ENCODE data around the gene FZD10. TPM values are rescaled to one million over a fixed set of nuclear protein-coding genes. Genes with fewer than 3 reads are reported as not detected.

The FZD10 gene
- total and polyA plus RNA-seq, 2 of the 8 experiments (the other 6 are each of a cell fraction or from before 2014, with no cell fraction given), result 0.11 to 0.60 TPM

DNA sequence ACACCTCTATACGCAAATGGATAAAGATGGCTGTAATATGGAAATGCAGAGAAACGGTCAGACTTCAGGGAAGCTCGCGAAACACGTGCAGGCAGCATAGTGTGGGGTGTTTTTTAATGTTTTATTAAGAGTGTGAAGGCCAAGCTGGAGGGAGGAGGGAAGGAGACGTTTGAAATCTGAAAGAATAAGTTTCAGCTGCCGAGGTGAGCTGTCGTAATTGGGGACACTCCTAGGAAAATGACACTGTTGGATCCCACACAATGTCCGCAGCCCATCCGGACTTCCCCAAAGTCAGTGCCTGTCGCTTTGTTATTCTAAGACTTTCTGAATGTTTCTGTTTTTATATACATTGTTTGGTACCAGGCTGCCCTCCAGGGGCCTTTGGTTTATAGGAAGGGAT lies 8.3 kb downstream of the FZD10 start:
- no peak overlapping the region for H3K56ac ChIP-seq (replicated peaks; ENCODE audit: insufficient read length, low read depth, low read length)
- peaks cover 38 to 61% (median 53%) of the 10 kb centered on the region in 4 experiments for H3K27me3 ChIP-seq (replicated peaks in 1 of 4; ENCODE audit: control insufficient read depth in 3 of 4, extremely low read depth in 1 of 4, insufficient read depth in 3 of 4, low read length in 3 of 4)
- no peak overlapping the region for H3K4me2 ChIP-seq (ENCODE audit: insufficient read depth in 1 of 2, low read depth in 2 of 2, low read length in 2 of 2)
- no peak overlapping the region for H2BK12ac ChIP-seq (ENCODE audit: low read depth, low read length)
- H2AFZ ChIP-seq (ENCODE audit: low read length), result no peak overlapping the region
- H3K36me3 ChIP-seq (ENCODE audit: control insufficient read depth in 2 of 4, insufficient read depth in 4 of 4, low read length in 3 of 4), result no peaks in the 10 kb centered on the region
- no peak overlapping the region for H3K23ac ChIP-seq (ENCODE audit: insufficient read length)
- no peak overlapping the region for H2BK5ac ChIP-seq (ENCODE audit: low read depth, low read length)
- peaks cover 8 to 9% of the 10 kb centered on the region in 2 experiments for H4K20me1 ChIP-seq (replicated peaks in 1 of 2; ENCODE audit: control insufficient read depth in 1 of 2, insufficient read depth in 2 of 2, low read length in 2 of 2)
- H3K23me2 ChIP-seq (ENCODE audit: low read depth, low read length), result no peaks in the 10 kb centered on the region
- H3K4me3 ChIP-seq (ENCODE audit: extremely low read depth in 1 of 4, insufficient read depth in 2 of 4, low read depth in 3 of 4, low read length in 4 of 4), result no peak overlapping the region
- no peak overlapping the region for H3K4ac ChIP-seq (replicated peaks; ENCODE audit: insufficient read length, low read depth, low read length)
- POLR2A ChIA-PET (ENCODE audit: partially characterized antibody), result no interaction called here
- H3K4me1 ChIP-seq (replicated peaks in 1 of 4; ENCODE audit: control insufficient read depth in 3 of 4, insufficient read depth in 4 of 4, low read length in 3 of 4), result peaks cover 0 to under 1% (median 0%) of the 10 kb centered on the region in 4 experiments; a peak in 1 of 7 replicates
- no peak overlapping the region for H2BK120ac ChIP-seq (replicated peaks; ENCODE audit: low read depth, low read length)
- H3K9me3 ChIP-seq (ENCODE audit: insufficient read depth in 2 of 2, low read depth in 1 of 2, low read length in 1 of 2), result no peaks in the 10 kb centered on the region
- no peaks in the 10 kb centered on the region; the same call in 1 of the 2 replicates for H3K79me1 ChIP-seq (ENCODE audit: low read depth, low read length)
- no peak overlapping the region for H2AK5ac ChIP-seq (ENCODE audit: low read depth, low read length)
- DNase-seq (ENCODE audit: low read depth in 1 of 2, low spot score in 2 of 2), result no peak
- no peak overlapping the region for H2BK20ac ChIP-seq (ENCODE audit: low read length)
- no peak overlapping the region for H3K27ac ChIP-seq (ENCODE audit: low read depth, low read length)
- H2BK15ac ChIP-seq (ENCODE audit: low read length), result no peak overlapping the region
- no peak overlapping the region for H4K8ac ChIP-seq (ENCODE audit: extremely low read depth, insufficient read depth, low read length)
- TF ChIP-seq RAD21 (IDR thresholded peaks at IDR 0.05 in 1 of 2, conservative IDR thresholded peaks at IDR 0.05 in 1 of 2; ENCODE audit: low read depth in 2 of 2, low read length in 2 of 2) (no peak), POU5F1 (IDR thresholded peaks at IDR 0.05; ENCODE audit: low read depth, low read length) (no peak), RBBP5 (IDR thresholded peaks at IDR 0.05; ENCODE audit: borderline replicate concordance, low read depth, low read length) (no peak)
- TF ChIP-seq, protein P1, sequence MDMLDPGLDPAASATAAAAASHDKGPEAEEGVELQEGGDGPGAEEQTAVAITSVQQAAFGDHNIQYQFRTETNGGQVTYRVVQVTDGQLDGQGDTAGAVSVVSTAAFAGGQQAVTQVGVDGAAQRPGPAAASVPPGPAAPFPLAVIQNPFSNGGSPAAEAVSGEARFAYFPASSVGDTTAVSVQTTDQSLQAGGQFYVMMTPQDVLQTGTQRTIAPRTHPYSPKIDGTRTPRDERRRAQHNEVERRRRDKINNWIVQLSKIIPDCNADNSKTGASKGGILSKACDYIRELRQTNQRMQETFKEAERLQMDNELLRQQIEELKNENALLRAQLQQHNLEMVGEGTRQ (IDR thresholded peaks at IDR 0.05; ENCODE audit: low read length), result no peak
- H3K9ac ChIP-seq (replicated peaks in 1 of 4; ENCODE audit: extremely low read depth in 1 of 4, low read depth in 3 of 4, low read length in 3 of 4), result no peak overlapping the region
- FAIRE-seq, result no peak
- H4K5ac ChIP-seq (ENCODE audit: insufficient read length, low read depth, low read length), result no peak overlapping the region
- CTCF ChIA-PET (ENCODE audit: partially characterized antibody), result interaction anchor here (0.8 to 1.0 kb wide), 2 partner anchors 11 to 15 kb away, joined by 3 read pairs; no protein-coding TSS in a partner anchor
- H3K14ac ChIP-seq (ENCODE audit: insufficient read length), result no peak overlapping the region
- H3K18ac ChIP-seq (ENCODE audit: extremely low read depth, low read length), result no peak overlapping the region
- WGBS, 2 experiments (ENCODE audit: extremely low coverage in 1 of 2, insufficient coverage in 1 of 2, insufficient read length in 1 of 2, insufficient replicate concordance in 2 of 2, low coverage in 1 of 2, low lambda C conversion rate in 2 of 2, missing lambda C conversion rate in 1 of 2), result 78 to 100% methylated on average over 1 to 11 of the region's 11 CpGs
- no peak overlapping the region for H4K91ac ChIP-seq (replicated peaks; ENCODE audit: insufficient read length, low read length)
- no peaks in the 10 kb centered on the region for H3K79me2 ChIP-seq (ENCODE audit: control insufficient read depth in 1 of 2, insufficient read depth in 2 of 2, low read length in 2 of 2)
